PC-3 (cell line): ENCODE measurements around the gene SOX18.

Source experiments
- EZH2phosphoT487 ChIP-seq: fragments of 300-600 bp; sonication (generic); IDR thresholded peaks from 2 replicates; pipeline ENCODE4 v1.6.1; 2018; ENCODE audit warnings: mild to moderate bottlenecking, antibody characterized with exemption, low read length, borderline replicate concordance
- TF ChIP-seq, protein P1 (sequence below): fragments of 300-600 bp; sonication (generic); conservative IDR thresholded peaks from 2 replicates; pipeline ENCODE4 v1.5.1; 2017; ENCODE audit warnings: antibody characterized with exemption, low read depth, mild to moderate bottlenecking, low read length

DNA sequence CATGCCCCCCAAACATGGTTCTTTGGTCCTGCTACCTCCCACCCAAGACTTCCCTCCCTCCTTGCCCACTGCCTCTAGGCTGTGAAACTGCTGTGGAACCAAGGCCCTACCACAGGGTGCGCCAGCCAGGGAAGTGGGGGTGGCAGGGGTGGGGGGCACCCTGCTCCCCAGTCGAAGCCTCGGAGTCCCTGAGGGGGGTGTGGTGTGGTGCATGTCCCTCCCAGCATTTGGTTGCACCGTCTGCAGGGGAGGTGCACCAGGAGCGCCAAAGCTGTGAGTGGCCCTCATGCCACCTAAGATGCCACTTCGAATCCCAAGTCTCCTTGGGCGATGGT is 28.1 kb upstream of the SOX18 start:
- TF ChIP-seq, protein P1, sequence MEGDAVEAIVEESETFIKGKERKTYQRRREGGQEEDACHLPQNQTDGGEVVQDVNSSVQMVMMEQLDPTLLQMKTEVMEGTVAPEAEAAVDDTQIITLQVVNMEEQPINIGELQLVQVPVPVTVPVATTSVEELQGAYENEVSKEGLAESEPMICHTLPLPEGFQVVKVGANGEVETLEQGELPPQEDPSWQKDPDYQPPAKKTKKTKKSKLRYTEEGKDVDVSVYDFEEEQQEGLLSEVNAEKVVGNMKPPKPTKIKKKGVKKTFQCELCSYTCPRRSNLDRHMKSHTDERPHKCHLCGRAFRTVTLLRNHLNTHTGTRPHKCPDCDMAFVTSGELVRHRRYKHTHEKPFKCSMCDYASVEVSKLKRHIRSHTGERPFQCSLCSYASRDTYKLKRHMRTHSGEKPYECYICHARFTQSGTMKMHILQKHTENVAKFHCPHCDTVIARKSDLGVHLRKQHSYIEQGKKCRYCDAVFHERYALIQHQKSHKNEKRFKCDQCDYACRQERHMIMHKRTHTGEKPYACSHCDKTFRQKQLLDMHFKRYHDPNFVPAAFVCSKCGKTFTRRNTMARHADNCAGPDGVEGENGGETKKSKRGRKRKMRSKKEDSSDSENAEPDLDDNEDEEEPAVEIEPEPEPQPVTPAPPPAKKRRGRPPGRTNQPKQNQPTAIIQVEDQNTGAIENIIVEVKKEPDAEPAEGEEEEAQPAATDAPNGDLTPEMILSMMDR, result no peak
- no peak for TF ChIP-seq EZH2phosphoT487
